GM19324 (cell line): Measurements from ENCODE around the gene PHETA2.

ENCODE experiments used
- ATAC-seq: cut with Tn5 transposase; IDR thresholded peaks from one replicate; pipeline ENCODE4 v1.9.1; 2021; ENCODE audit warnings: mild to moderate bottlenecking, moderate library complexity; ENCODE audit not compliant: unreplicated experiment, low FRiP score

The PHETA2 gene, protein sequence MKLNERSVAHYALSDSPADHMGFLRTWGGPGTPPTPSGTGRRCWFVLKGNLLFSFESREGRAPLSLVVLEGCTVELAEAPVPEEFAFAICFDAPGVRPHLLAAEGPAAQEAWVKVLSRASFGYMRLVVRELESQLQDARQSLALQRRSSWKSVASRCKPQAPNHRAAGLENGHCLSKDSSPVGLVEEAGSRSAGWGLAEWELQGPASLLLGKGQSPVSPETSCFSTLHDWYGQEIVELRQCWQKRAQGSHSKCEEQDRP

DNA sequence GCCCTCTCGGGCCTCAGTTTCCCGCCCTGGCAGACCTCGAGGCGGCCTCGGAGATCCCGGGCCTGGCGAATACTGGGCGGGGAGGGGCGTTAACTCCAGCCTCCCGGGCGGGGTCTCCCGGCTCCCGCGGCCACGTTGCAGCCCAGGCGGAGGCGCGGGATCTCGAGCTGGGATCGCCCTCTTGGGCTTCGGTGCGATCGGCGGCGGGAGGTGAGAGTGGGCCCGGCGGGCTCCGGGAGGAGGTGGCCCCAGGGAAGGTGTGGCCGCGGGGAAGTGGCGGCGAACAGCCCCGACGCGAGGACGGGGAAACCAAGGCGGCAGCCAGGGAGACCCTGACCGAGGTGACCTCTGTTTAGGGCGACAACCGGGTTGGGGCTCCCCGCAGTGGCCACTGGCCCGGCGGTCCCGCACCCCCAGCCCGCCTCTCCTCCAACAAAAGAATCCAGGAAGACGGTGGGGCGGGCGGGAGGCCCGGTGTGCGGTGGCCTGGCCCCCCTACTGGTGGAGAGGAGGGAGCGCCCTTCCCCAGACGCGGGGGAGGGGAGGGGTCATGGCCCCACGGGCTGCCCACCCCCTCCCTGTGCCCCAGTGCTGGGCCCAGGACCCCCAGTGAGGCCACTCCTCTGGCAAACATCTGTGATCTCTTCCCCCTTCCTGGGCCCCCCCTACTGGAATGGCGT lies at the start of gene PHETA2:
PHETA2 (plus strand) TSS at position 117 of the 680 bp plus-strand sequence. CDS start 3,046 bp downstream, outside the sequence.
- no peak for ATAC-seq

DNA sequence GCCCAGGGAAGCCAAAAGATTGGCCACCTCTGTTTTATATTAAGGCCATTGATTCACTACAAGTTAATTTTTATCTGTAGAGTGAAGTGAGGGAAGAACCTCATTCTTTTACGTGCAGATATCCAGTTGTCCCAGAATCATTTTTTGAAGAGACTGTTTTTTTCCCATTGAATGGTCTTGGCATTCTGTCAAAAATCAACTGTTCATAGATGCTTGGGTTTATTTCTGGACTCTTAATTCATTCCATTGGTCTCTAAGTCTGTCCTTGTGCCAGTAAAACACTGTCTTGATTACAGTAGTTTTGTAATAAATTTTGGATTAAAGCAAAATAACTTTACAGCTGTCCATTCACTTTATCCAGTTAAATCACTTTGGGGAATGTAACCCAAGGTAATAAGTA lies 48.6 kb upstream of the PHETA2 start:
- ATAC-seq = no peak

DNA sequence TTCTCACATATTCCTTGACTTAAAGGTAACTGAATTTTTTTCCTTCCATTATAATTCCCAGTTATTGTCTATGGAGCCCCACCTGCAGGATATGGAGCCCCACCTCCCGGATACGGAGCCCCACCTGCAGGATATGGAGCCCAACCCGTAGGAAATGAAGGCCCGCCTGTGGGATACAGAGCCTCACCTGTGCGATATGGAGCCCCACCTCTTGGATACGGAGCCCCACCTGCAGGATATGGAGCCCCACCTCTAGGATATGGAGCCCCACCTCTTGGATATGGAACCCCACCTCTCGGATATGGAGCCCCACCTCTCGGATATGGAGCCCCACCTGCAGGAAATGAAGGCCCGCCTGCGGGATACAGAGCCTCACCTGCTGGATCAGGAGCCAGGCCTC lies 47.3 kb upstream of the PHETA2 start:
- ATAC-seq = no peak

DNA sequence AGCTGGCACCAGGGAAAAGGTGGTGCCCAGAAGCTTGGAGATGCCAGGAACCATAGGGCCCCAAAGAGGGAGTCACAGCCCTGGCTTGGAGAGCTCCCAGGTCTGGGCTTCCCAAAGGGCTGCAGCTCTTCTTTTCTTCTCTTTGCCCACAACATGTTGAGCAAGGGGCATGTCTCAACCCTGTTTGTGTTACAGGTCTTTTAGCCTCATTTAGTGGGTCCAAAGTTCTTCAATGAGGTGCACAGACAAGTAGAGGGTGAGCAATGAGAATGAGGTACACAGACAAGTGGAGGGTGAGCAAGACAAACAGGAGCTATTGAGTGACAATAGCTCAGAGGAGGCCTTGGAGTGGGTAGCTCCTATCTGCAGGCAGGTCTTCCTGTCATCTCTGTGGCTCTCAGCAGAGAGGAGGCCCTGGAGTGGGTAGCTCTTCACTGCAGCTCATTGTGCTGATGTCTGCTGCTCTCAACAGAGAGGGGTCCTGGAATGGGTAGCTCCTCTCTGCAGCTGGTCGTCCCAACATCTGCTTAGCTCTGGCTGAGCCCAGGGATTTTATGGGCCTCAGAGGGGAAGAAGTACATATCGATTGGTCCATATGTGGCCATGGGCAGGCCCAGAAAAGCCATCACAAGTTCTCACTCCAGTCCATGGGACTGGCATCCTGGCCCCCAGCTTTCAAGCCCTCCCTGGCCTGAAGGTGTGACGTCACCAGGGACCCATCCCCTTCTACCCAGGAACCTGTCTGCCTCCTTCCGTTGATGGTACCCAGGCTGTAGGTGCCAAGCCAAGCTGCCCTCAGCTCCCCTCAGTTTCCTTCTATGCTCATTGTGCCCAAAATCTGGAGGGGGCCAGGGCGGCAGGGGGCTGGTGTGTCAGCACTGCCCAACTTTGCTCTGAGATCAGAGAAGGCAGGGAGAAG lies 40.5 kb upstream of the PHETA2 start:
- no peak for ATAC-seq

DNA sequence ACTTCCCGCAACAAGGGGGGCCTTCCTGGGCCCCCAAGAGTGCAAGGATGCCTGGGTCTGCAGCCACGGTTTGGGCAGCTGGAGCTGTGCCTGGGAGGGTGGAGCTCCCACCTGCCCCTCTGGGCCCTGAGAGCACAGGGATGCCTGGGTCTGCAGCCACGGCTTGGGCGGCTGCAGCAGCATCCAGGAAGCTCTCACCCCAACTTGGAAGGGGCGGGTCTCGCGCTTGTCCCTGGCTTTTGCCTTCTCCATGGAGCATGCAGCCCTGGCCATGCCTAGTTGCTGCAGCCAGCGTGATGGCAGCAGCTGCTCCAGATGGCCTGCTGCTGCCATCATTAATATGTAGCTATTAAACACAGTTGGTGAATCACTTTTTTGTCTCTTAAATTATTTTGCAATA lies 38.8 kb upstream of the PHETA2 start:
- ATAC-seq = no peak

DNA sequence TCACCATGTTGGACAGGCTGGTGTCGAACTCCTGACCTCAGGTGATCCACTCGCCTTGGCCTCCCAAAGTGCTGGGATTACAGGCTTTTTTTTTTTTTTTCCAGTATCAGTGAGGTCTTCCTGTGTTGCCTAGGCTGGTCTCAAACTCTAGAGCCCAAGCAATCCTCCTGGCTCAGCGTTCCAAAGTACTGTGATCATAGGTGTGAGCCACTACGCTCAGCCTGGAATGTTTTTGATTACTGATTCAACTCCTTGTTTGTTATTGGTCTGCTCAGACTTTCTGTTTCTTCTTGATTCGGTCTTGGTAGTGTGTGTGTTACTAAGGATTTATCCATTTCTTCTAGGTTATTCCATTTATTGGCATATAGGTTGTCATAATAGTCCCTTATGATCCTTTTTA lies 34.8 kb upstream of the PHETA2 start:
- ATAC-seq = no peak

DNA sequence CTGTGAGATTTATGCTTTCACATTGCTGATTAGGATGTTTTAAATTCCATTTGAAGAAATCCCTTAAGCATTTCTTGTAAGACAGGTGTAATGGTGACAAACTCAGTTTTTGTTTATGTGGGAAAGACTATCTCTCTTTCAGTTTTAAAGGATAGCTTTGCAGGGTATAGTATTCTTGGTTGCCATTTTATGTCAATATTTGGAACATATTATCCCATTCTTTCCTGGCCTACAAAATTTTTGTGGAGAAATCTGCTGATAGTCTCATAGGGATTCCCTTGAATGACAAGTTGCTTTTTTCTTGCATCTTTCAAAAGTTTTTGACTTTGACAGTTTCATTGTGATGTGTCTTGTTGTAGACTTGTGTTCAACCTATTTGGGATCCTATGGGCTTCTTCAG lies 32.3 kb upstream of the PHETA2 start:
- no peak for ATAC-seq

DNA sequence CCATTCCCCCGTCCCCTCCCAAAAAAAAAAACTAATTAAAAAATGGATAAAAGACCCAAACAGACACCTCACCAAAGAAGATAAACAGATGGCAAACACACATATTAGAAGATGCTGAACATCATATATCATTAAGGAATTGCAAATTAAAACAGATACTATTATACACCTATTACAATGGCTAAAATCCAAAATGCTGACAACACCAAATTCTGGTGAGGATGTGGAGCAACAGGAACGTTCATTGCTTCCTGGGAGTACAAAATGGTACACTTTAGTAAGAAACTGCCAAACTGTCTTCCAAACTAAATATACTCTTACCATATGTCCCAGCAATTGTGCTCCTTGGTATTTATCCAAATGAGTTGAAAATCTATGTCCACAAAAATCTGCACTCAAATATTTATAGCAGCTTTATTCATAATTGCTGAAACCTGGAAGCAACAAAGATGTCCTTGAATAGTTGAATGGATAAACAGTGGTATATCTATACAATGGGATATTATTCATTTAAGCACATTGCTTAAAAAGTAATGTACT lies 23.3 kb upstream of the PHETA2 start:
- no peak for ATAC-seq

DNA sequence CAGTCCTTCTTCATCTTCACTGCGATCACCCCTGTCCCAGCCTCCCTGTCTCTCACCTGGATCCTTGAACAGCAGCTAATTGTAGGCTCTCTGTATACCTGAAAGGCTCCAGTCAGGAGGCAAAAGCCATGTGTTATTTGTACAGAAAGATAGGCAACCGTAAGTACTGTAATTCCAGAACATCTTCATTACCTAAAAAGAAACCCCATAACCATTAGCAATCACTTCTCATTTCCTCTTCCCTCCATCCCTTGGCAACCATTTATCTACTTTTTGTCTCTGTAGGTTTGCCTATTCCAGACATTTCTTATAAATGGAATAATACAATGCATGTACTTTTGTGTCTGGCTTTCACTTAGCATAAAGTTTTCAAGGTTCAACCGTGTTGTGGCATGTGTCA lies 21.3 kb upstream of the PHETA2 start:
- ATAC-seq = no peak

DNA sequence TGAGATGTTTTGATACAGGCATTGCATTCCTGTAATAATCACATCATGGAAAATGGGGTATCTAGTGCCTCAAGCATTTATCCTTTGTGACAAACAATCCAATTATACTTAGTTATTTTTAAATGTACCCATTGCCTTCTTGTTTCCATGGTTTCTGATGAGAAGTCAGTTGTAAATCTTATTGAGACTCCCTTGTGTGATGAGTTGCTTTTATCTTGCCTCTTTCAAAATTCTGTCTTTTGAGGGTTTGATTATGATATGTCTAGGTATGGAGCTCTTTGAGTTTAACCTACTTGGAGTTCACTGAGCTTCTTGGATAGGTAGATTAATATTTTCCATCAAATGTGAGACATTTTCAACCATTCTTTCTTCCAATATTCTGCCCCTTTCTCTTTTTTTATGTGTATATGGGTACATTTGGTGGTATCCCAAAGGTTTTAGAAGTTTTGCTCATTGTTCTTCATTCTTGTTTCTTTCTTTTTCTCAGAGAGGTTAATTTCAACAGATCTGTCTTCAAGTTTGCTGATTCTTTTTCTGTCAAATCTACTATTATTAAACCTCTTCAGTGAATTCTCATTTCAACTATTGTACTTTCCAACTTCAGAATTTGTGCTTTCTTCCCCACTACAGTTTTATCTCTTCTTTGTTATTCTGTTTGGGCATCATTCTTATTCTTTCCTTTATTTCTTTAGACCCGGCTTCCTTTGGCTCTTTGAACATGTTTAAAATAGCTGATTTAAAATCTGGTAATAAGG lies 17.1 kb upstream of the PHETA2 start:
- no peak for ATAC-seq

DNA sequence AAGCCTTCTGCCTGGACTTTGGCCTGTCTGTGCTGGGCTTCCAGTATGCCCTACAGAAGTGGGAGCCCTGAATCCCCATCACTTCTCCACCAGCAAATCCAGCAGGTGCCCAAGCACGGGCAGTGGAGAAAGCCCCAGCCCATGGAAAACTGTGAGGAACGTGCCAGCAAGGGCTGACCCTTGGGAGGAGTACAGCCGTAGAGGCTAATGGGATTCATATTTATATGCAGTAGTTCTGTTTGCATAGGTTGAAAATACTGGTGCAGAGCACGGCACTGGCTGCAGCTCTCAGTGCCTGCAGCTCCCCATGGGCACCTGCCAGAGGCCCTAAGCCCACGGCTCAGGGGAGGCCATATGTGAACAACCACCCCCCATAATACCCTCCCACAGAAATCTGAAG lies 13.6 kb upstream of the PHETA2 start:
- no peak for ATAC-seq

DNA sequence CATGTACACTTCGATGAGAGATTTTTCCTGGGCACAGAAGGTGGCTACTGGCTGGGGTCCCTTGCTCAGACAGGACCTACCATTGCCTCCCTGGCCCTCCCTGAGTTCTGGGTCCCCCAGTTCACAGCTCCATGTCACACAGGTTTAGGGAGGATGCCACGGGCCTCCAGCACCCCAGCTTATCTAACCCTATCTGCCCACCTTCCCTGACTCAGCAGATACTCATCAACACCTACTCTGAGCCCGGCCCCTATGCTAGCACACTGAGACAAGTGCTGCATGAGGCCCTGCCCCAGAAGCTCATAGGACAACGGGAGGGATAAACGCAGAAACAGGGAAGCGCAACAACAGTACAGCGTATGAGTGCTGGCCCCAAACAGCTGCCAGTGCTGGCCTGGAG lies 13.0 kb upstream of the PHETA2 start:
- ATAC-seq = no peak

DNA sequence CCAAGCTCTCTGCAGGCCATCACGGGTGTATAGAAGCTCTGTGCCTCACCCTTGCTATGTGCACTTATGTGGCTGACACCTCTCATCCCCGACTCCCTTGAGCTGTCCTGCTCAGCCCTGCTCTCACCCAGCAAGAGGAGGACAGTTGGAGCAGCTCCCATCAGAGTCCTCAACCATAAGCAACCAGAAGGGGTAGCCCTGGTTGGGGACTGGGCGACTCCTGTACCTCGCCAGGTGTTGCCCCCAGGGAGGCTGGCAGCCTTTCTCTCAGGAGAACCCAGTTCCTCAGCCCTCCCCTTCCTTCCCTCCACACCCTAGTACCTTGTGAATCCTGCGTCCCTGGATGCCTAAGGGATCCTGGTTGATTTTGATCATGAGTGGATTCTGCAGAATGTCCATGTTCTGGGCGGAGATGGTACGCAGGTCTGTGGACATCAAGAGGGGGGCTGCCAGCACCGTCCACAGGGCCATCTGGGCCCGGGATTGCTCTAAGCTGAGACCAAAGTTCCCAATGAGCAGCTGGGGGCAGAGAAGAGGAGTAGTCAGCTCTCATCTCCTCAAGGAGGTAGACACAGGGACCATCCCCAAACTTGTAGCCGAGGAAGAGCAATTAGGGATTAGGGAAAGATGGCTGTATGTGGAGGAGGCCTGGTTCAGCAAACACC lies 11.4 kb upstream of the PHETA2 start:
- ATAC-seq = no peak

DNA sequence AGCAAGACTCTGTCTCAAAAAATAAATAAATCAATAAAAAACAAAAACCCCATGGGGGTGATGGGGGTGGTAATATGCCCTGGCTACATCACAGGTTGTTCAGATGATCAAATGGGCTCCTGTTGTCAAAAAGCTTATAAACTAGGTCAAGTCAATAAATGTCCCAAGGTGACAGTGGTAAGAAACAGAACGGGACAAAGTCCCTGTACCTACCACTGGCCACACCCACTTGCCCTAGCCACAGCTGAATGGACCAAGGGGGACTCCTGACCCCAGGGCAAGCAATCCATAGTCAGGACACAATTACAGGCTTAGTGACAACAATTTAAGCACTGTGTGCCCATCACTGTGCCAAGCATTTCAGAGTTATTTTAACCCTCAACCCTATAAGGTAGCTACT lies 9.4 kb upstream of the PHETA2 start:
- ATAC-seq = no peak

DNA sequence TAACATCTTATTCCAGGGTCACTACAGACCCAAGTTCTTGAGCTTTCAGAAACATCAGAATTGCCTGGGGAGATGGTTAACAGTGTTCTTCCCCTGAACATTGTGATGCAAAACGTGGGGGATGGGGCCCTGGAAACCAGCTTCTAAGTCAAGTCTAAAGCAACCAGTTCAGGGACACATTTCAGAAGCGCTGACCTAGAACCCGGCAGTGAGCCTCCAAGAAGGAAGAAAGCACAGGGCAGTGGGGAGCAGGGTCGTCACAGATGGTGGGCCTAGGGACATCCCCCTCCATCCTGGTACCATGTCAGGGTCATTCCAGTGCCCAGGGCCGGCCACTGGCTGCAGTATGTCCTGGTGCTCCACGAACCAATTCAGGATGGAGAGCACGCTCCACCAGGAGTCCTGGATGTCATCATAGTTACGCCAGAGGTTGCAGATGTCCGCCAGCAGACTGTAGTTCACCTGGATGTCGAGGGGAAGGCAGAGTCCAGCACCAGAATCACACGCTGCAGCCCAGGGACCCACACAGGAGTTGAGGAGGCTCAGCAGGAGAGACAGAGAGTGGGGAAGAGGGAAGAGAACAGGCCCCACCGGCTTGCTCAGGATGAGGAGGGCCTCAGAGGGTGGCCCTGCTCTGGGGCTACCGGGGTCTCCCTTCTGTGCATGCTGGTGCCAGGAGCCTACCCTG lies 8.5 kb upstream of the PHETA2 start:
- no peak for ATAC-seq

DNA sequence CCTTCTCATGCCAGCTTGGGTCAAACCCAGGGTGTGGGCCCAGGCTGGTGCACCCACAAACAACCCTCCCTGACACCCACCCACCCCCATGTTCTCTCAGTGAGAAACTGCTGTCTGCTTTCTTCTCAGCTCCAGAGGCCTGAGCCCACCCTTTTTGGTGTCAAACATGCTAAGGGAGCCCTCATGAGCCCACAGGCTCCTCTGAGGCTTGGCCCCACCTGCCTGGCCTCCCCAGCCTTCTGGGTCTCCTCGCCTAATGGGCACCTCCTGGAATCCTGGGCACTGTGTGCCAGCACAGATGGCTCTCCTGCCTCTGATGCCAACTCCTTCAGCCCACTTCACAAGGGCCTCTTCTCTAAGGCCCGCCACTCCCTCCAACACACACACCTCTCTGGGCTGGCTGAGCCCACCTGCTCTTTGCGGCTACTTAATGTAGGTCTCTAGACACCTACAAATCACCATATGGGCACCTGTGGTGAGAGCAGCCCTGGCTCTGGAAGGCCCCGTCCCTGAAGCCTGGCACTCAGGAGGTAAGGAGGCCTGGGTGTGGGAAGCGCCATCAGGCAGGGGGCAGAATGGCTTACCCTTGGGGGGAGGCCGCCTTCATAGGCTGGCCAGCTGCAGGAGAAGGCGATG lies 7.8 kb upstream of the PHETA2 start:
- no peak for ATAC-seq

DNA sequence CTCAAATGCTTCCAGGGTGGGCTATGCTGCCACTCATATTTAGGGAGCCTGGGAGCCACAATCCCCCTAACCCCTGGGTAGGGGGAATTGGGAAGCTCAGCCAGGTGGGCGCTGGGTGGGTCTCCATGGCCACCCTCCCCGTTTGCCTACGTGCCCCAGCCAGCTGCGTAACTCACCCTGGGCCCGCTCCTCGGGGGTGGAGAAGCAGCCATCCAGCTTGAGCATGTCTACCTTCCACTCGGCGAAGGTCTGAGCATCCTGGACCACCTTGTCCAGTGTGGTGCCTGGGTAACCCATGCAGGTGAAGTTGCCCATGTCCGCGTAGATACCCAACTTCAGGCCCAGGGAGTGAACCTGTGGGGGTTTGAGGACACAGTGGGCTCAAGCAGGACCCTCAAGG lies 7.1 kb upstream of the PHETA2 start:
- no peak for ATAC-seq

DNA sequence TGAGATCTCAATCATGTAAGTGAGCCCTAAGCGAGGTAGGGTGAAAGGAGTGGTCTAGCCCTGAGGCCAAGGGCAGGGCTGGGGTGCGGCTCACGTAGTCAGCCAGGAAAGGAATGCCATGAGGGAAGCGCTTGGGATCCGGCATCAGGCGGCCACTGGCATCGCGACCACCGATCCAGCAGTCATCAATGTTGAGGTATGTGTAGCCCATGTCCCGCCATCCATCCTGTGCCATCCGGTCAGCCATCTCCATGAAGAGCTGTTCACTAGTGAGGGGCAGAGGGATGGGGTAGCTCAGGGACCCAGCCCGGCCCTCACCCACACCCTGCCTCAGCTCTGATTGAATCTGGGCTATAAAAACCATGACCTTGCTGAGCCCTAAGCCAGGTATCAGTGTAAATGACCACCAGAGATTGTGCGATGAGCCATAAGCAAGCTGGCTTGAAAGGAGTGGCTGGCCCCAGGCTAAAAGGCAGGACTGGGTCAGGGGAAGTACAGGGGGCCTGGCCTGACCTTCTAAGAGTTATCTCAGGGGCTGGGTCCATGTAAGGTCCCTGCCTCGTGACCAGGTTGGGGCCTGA lies 6.3 kb upstream of the PHETA2 start:
- ATAC-seq = no peak
